MM.1S (cell line): ENCODE results near the gene KIZ.

Source experiments
- DNase-seq: peaks from one replicate; pipeline ENCODE4 v3.0.0-alpha.2; 2015
- H2AFZ ChIP-seq: fragments of 300-600 bp; sonication (generic); 2 replicates; pipeline ENCODE4 v1.6.0; 2016; ENCODE audit warnings: antibody characterized with exemption, low read length
- H3F3A ChIP-seq: fragments of 300-600 bp; sonication (generic); 2 replicates; pipeline ENCODE4 v1.6.1; 2016; ENCODE audit warnings: mild to moderate bottlenecking, antibody characterized with exemption, low read length, moderate library complexity, mixed read lengths; ENCODE audit not compliant: insufficient read depth
- H3K27ac ChIP-seq: fragments of 300-600 bp; sonication (generic); 2 replicates; pipeline ENCODE4 v1.5.1; 2016; ENCODE audit warnings: mild to moderate bottlenecking, low read length
- H3K27me3 ChIP-seq: fragments of 300-600 bp; sonication (generic); replicated peaks from 2 replicates; pipeline ENCODE4 v1.6.0; 2016; ENCODE audit warnings: low read length; ENCODE audit not compliant: insufficient read depth
- H3K36me3 ChIP-seq: fragments of 300-600 bp; sonication (generic); replicated peaks from 2 replicates; pipeline ENCODE4 v1.6.1; 2016; ENCODE audit warnings: mild to moderate bottlenecking, low read length, mixed read lengths; ENCODE audit not compliant: insufficient read depth
- H3K4me1 ChIP-seq: fragments of 300-600 bp; sonication (generic); 2 replicates; pipeline ENCODE4 v1.6.1; 2016; ENCODE audit warnings: low read length, mixed read lengths
- H3K4me2 ChIP-seq: fragments of 300-600 bp; sonication (generic); 2 replicates; pipeline ENCODE4 v1.6.0; 2016; ENCODE audit warnings: low read depth, low read length
- H3K4me3 ChIP-seq: fragments of 300-600 bp; sonication (generic); 2 replicates; pipeline ENCODE4 v1.5.1; 2016; ENCODE audit warnings: low read length, mixed read lengths
- H3K79me2 ChIP-seq: fragments of 300-600 bp; sonication (generic); 2 replicates; pipeline ENCODE4 v1.6.1; 2016; ENCODE audit warnings: mixed run types, low read length, mixed read lengths
- H3K9ac ChIP-seq: fragments of 300-600 bp; sonication (generic); 2 replicates; pipeline ENCODE4 v1.6.1; 2016; ENCODE audit warnings: low read length, mixed read lengths
- H3K9me2 ChIP-seq: fragments of 300-600 bp; sonication (generic); replicated peaks from 2 replicates; pipeline ENCODE4 v1.6.1; 2016; ENCODE audit warnings: mild to moderate bottlenecking, low read length, mixed read lengths; ENCODE audit not compliant: insufficient read depth
- H3K9me3 ChIP-seq: fragments of 300-600 bp; sonication (generic); replicated peaks from 2 replicates; pipeline ENCODE4 v1.6.1; 2016; ENCODE audit warnings: mild to moderate bottlenecking, low read length, mixed read lengths; ENCODE audit not compliant: insufficient read depth
- H4K20me1 ChIP-seq: fragments of 300-600 bp; sonication (generic); 2 replicates; pipeline ENCODE4 v1.6.1; 2016; ENCODE audit warnings: mild to moderate bottlenecking, low read length, moderate library complexity, mixed read lengths; ENCODE audit not compliant: insufficient read depth
- EZH2 ChIP-seq: fragments of 300-600 bp; sonication (generic); optimal IDR thresholded peaks from 2 replicates; pipeline ENCODE3; 2017; ENCODE audit warnings: low read depth, mild to moderate bottlenecking, antibody characterized with exemption, low read length, mixed read lengths
- EZH2phosphoT487 ChIP-seq: fragments of 300-600 bp; sonication (generic); IDR thresholded peaks from 2 replicates; pipeline ENCODE4 v1.6.1; 2018; ENCODE audit warnings: antibody characterized with exemption, low read length
- TF ChIP-seq, protein P1 (sequence below): fragments of 300-600 bp; sonication (generic); IDR thresholded peaks from 2 replicates; pipeline ENCODE4 v1.5.1; 2016; ENCODE audit warnings: antibody characterized with exemption, low read length, mixed read lengths

KIZ gene

DNA sequence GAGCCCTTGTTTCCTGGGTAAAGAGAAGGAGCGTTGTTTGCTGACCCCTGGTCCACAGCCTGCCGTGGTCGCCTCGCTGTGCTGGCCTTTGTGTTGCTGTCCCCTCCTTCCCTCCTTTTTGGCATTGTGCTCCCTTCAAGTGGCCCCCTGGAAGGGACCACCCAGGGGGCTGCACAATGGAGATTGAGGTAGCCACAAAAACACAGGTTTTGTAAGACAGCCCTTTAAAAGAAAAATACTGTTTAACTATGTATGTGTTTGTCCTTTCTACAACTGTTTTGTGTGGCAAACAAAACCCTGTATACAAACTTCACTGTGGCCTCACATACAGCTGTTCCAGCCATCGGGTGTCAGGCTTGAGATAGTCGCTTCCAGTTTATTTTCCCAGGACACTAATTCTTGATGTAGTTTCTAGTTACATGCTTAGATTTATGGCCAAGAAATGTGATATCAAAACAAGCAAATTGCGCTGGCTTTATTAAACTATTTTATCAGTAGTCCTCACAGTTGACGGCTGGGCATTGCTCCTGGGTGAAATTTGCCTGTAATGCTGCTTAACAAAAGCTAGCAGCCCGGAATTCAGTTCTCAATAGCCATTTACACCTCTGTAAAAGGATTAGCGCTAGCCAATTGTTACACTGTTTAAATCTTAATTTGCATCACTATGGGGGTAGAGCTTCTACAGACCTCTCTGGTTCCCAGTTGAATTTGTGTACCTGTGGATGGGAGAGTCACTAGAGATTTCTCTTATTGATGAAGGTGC is 64.1 kb downstream of the KIZ start:
- H3K27ac ChIP-seq: no peak overlapping the region
- no peaks in the 10 kb centered on the region for H3K79me2 ChIP-seq
- no peaks in the 10 kb centered on the region for H3K9me3 ChIP-seq
- H3K9ac ChIP-seq: no peak overlapping the region
- H3K36me3 ChIP-seq: no peaks in the 10 kb centered on the region
- no peak overlapping the region for H2AFZ ChIP-seq
- no peaks in the 10 kb centered on the region for H3K4me1 ChIP-seq
- no peaks in the 10 kb centered on the region for H3K9me2 ChIP-seq
- no peaks in the 10 kb centered on the region for H4K20me1 ChIP-seq
- H3K4me2 ChIP-seq: no peak overlapping the region
- H3F3A ChIP-seq: no peaks in the 10 kb centered on the region
- H3K27me3 ChIP-seq: no peaks in the 10 kb centered on the region
- no peak for DNase-seq
- TF ChIP-seq EZH2phosphoT487 (no peak), EZH2 (no peak)
- TF ChIP-seq, protein P1, sequence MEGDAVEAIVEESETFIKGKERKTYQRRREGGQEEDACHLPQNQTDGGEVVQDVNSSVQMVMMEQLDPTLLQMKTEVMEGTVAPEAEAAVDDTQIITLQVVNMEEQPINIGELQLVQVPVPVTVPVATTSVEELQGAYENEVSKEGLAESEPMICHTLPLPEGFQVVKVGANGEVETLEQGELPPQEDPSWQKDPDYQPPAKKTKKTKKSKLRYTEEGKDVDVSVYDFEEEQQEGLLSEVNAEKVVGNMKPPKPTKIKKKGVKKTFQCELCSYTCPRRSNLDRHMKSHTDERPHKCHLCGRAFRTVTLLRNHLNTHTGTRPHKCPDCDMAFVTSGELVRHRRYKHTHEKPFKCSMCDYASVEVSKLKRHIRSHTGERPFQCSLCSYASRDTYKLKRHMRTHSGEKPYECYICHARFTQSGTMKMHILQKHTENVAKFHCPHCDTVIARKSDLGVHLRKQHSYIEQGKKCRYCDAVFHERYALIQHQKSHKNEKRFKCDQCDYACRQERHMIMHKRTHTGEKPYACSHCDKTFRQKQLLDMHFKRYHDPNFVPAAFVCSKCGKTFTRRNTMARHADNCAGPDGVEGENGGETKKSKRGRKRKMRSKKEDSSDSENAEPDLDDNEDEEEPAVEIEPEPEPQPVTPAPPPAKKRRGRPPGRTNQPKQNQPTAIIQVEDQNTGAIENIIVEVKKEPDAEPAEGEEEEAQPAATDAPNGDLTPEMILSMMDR: no peak
- H3K4me3 ChIP-seq: no peak overlapping the region

DNA sequence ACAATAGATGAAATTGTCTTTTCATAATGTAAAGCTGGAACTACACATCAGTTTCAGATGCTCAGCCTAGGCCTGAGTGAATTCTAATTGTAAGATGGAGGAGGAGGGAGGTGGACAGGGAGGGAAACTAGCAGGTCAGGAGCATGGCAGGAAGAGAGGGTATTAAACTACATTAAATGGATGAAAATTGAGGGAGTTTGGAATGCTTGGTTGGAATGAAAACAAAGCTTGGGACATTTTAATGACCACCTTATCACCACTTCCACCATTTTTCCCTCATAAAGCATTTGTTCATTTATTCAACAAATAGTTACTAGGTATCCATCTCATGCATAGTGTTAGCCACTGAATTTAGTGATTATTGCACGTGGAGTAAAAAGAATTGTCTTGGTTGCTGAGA is 65.0 kb downstream of the KIZ start:
- Histone ChIP-seq H3K9ac (no peak overlapping the region), H3K4me3 (no peak overlapping the region)
- DNase-seq: no peak

DNA sequence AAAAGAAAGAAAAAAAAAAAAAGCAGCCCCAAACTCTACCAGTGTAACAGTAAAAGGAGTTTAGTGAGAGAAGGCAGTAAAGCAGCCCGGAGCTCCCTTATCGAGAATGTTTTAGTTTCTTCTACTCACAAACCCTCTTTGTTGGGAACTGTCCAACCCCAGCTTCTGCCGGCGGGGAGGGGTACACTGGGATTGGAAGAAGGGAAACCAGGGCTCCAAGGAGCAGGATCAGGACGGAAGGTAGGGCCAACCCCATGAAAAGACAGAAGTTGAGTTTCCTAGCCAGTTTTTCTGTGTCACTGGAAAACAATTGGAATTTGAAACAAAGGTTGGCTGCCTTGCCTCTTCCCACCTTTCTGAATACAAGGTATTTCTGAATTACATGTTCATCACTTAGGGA is 66.0 kb downstream of the KIZ start:
- Histone ChIP-seq H3F3A (no peaks in the 10 kb centered on the region), H3K9me2 (no peaks in the 10 kb centered on the region), H3K4me3 (no peak overlapping the region), H3K4me2 (no peak overlapping the region), H3K9ac (no peak overlapping the region), H3K79me2 (no peaks in the 10 kb centered on the region), H3K27me3 (no peaks in the 10 kb centered on the region), H3K36me3 (no peaks in the 10 kb centered on the region), H3K4me1 (no peaks in the 10 kb centered on the region), H4K20me1 (no peaks in the 10 kb centered on the region), H3K27ac (no peak overlapping the region), H3K9me3 (no peaks in the 10 kb centered on the region), H2AFZ (no peak overlapping the region)
- no peak for TF ChIP-seq EZH2
- no peak for TF ChIP-seq EZH2phosphoT487
- TF ChIP-seq, protein P1: no peak
- no peak for DNase-seq

More for the DNA sequence above, 65.0 kb downstream of the KIZ start:
- H3K27ac ChIP-seq: no peak overlapping the region
- no peaks in the 10 kb centered on the region for H3F3A ChIP-seq
- H3K27me3 ChIP-seq: no peaks in the 10 kb centered on the region
- no peaks in the 10 kb centered on the region for H3K79me2 ChIP-seq
- TF ChIP-seq EZH2 (no peak), EZH2phosphoT487 (no peak)
- TF ChIP-seq, protein P1: no peak
- no peak overlapping the region for H3K4me2 ChIP-seq
- no peaks in the 10 kb centered on the region for H3K36me3 ChIP-seq
- no peaks in the 10 kb centered on the region for H3K9me2 ChIP-seq
- H3K4me1 ChIP-seq: no peaks in the 10 kb centered on the region
- H3K9me3 ChIP-seq: no peaks in the 10 kb centered on the region
- H4K20me1 ChIP-seq: no peaks in the 10 kb centered on the region
- no peak overlapping the region for H2AFZ ChIP-seq
